RCC 7860 (cell line): ENCODE measurements around the gene TCP11.

Experiments used
- DNase-seq: peaks from one replicate; pipeline ENCODE4 v3.0.0-alpha.2; 2015; ENCODE audit warnings: low spot score
- FAIRE-seq: peaks from 2 replicates; lab custom pipeline; 2012; peaks lifted over from hg19 to GRCh38; lab: Jason Lieb, UNC

The TCP11 gene

GRCh38 chr6:35096129-35096862 is 44.8 kb downstream of the TCP11 start:
- FAIRE-seq: peak; percentile 80
- DNase-seq: peak; percentile 84

- DNase-seq: no peak
- no peak for FAIRE-seq
Measured at GRCh38 chr6:35094183-35094582, 47.0 kb downstream of the TCP11 start.

- no peak for FAIRE-seq
Measured at GRCh38 chr6:35093783-35094182, 47.4 kb downstream of the TCP11 start.

GRCh38 chr6:35093118-35093445 is 48.1 kb downstream of the TCP11 start:
- DNase-seq (no peak), FAIRE-seq (no peak)

More at GRCh38 chr6:35093783-35094182, 47.4 kb downstream of the TCP11 start:
- no peak for DNase-seq

- peak; percentile 83 for DNase-seq
- FAIRE-seq: peak; percentile 82
Measured at GRCh38 chr6:35092362-35093117, 48.6 kb downstream of the TCP11 start.

GRCh38 chr6:35091346-35092083 is 49.6 kb downstream of the TCP11 start:
- DNase-seq (no peak), FAIRE-seq (no peak)

- DNase-seq (no peak), FAIRE-seq (no peak)
Measured at GRCh38 chr6:35090734-35091133, 50.4 kb downstream of the TCP11 start.

- FAIRE-seq: peak; percentile 84
- peak; percentile 84 for DNase-seq
Measured at GRCh38 chr6:35089935-35090505, 51.1 kb downstream of the TCP11 start.

- DNase-seq (no peak), FAIRE-seq (no peak)
Measured at GRCh38 chr6:35089216-35089934, 51.8 kb downstream of the TCP11 start.

GRCh38 chr6:35088281-35089215 is 52.6 kb downstream of the TCP11 start:
- FAIRE-seq: no peak
- no peak for DNase-seq

- DNase-seq (no peak), FAIRE-seq (no peak)
Measured at GRCh38 chr6:35087361-35088280, 53.5 kb downstream of the TCP11 start.

GRCh38 chr6:35086636-35087360 is 54.3 kb downstream of the TCP11 start:
- FAIRE-seq (no peak), DNase-seq (no peak)

GRCh38 chr6:35086282-35086632 is 54.9 kb downstream of the TCP11 start:
- DNase-seq (no peak), FAIRE-seq (no peak)

- DNase-seq: no peak
- no peak for FAIRE-seq
Measured at GRCh38 chr6:35085359-35086281, 55.5 kb downstream of the TCP11 start.

GRCh38 chr6:35084511-35085203 is 56.5 kb downstream of the TCP11 start:
- FAIRE-seq (no peak), DNase-seq (no peak)

- DNase-seq: no peak
- no peak for FAIRE-seq
Measured at GRCh38 chr6:35084041-35084491, 57.1 kb downstream of the TCP11 start.
